HepG2 (cell line): Measurements from ENCODE around the gene CACNA1I. TPM values are rescaled to one million over a fixed set of nuclear protein-coding genes. Genes with fewer than 3 reads are reported as not detected.
A peak's percentile ranks its signal among the peaks of the same experiment; 100 is the strongest.

Source experiments
- CERS6 ChIP-seq: sonication (generic); formaldehyde crosslinking; IDR thresholded peaks from 2 replicates; pipeline ENCODE4 v1.5.0; 2020; ENCODE audit warnings: missing genetic modification reagents
- HNRNPH1 ChIP-seq: fragments of 200-400 bp; formaldehyde crosslinking; optimal IDR thresholded peaks from 2 replicates; pipeline ENCODE3; 2017; ENCODE audit warnings: mild to moderate bottlenecking, low read depth, low read length
- HOXA3 ChIP-seq: sonication (generic); formaldehyde crosslinking; IDR thresholded peaks from 2 replicates; pipeline ENCODE4 v1.5.0; 2020; ENCODE audit warnings: missing genetic modification reagents
- MED8 ChIP-seq: sonication (generic); formaldehyde crosslinking; IDR thresholded peaks from 2 replicates; pipeline ENCODE4 v1.8.1; 2023; ENCODE audit warnings: mild to moderate bottlenecking, missing genetic modification reagents; ENCODE audit not compliant: insufficient replicate concordance
- MZF1 ChIP-seq: sonication (generic); formaldehyde crosslinking; IDR thresholded peaks from 2 replicates; pipeline ENCODE4 v1.8.1; 2023; ENCODE audit warnings: mild to moderate bottlenecking, missing genetic modification reagents, borderline replicate concordance
- NFKB2 ChIP-seq: sonication (generic); formaldehyde crosslinking; IDR thresholded peaks from 2 replicates; pipeline ENCODE4 v1.4.0; 2020; ENCODE audit warnings: missing genetic modification reagents, borderline replicate concordance
- NRL ChIP-seq: sonication (generic); formaldehyde crosslinking; IDR thresholded peaks from 2 replicates; pipeline ENCODE4 v1.5.0; 2020; ENCODE audit warnings: missing genetic modification reagents, mild to moderate bottlenecking, moderate library complexity, borderline replicate concordance
- SOX13 ChIP-seq, 3 experiments: fragments of 450-650 bp in 1 of 3; sonication (generic) in 1 of 3; formaldehyde crosslinking in 1 of 3; IDR thresholded peaks in 2 of 3; conservative IDR thresholded peaks in 1 of 3; 2 replicates each; pipeline versions ENCODE4 v1.5.0 to v1.6.1; 2016 to 2020; ENCODE audit warnings: antibody characterized with exemption in 1 of 3, mild to moderate bottlenecking in 1 of 3, missing compliant biosample characterization in 1 of 3, missing genetic modification reagents in 1 of 3, moderate library complexity in 1 of 3
- ZMYM2 ChIP-seq: sonication (generic); formaldehyde crosslinking; IDR thresholded peaks from 2 replicates; pipeline ENCODE4 v1.8.0; 2022; ENCODE audit warnings: mild to moderate bottlenecking, missing genetic modification reagents
- ZNF563 ChIP-seq: sonication (generic); formaldehyde crosslinking; IDR thresholded peaks from 2 replicates; pipeline ENCODE4 v1.8.0; 2022; ENCODE audit warnings: mild to moderate bottlenecking, moderate library complexity, missing genetic modification reagents
- ZNF589 ChIP-seq: sonication (generic); formaldehyde crosslinking; conservative IDR thresholded peaks from 2 replicates; pipeline ENCODE4 v1.8.0; 2022; ENCODE audit warnings: mild to moderate bottlenecking, moderate library complexity, missing genetic modification reagents
- ZNF670 ChIP-seq: sonication (generic); formaldehyde crosslinking; IDR thresholded peaks from 2 replicates; pipeline ENCODE4 v1.8.0; 2022; ENCODE audit warnings: mild to moderate bottlenecking, missing genetic modification reagents, borderline replicate concordance
- polyA plus RNA-seq, 8 experiments: library from polyadenylated mRNA; depleted of rRNA in 3 of 8; stranded (reverse) in 7 of 8; unstranded in 1 of 8; fragments of >200 nt; fragmentation: Illumina TruSeq in 4 of 8; extraction: Trizol in 4 of 8; gene quantifications; 2 replicates each; pipeline versions ENCODE4 v1.2.1 to v1.2.3, GENCODE V29; 2011 to 2016; ENCODE audit warnings: low read depth in 4 of 8, missing spikeins in 1 of 8, mixed read lengths in 1 of 8; ENCODE audit not compliant: insufficient read depth in 1 of 8
- total RNA-seq, 5 experiments: library from RNA; depleted of rRNA; stranded (reverse); fragments of >200 nt; fragmentation: Illumina TruSeq; extraction: Trizol; gene quantifications; 2 replicates each; pipeline ENCODE4 v1.2.3, GENCODE V29; 2016; ENCODE audit warnings: low read depth in 1 of 5
- TF ChIP-seq, protein P1 (sequence below): sonication (generic); formaldehyde crosslinking; IDR thresholded peaks from 2 replicates; pipeline ENCODE4 v1.5.0; 2020; ENCODE audit warnings: missing genetic modification reagents
- TF ChIP-seq, protein P2 (sequence below): sonication (generic); formaldehyde crosslinking; IDR thresholded peaks from 2 replicates; pipeline ENCODE4 v1.5.1; 2020; ENCODE audit warnings: mild to moderate bottlenecking, missing genetic modification reagents, moderate library complexity
- TF ChIP-seq, protein P3 (sequence below): sonication (generic); formaldehyde crosslinking; IDR thresholded peaks from 2 replicates; pipeline ENCODE4 v1.5.1; 2020; ENCODE audit warnings: mild to moderate bottlenecking, moderate library complexity, missing genetic modification reagents
- TF ChIP-seq, protein P4 (sequence below): sonication (generic); formaldehyde crosslinking; IDR thresholded peaks from 2 replicates; pipeline ENCODE4 v1.4.0; 2020; ENCODE audit warnings: missing genetic modification reagents, borderline replicate concordance

The CACNA1I gene
- total and polyA plus RNA-seq, 2 of the 13 experiments (the other 11 are each of a cell fraction or from before 2014, with no cell fraction given) = not detected

DNA sequence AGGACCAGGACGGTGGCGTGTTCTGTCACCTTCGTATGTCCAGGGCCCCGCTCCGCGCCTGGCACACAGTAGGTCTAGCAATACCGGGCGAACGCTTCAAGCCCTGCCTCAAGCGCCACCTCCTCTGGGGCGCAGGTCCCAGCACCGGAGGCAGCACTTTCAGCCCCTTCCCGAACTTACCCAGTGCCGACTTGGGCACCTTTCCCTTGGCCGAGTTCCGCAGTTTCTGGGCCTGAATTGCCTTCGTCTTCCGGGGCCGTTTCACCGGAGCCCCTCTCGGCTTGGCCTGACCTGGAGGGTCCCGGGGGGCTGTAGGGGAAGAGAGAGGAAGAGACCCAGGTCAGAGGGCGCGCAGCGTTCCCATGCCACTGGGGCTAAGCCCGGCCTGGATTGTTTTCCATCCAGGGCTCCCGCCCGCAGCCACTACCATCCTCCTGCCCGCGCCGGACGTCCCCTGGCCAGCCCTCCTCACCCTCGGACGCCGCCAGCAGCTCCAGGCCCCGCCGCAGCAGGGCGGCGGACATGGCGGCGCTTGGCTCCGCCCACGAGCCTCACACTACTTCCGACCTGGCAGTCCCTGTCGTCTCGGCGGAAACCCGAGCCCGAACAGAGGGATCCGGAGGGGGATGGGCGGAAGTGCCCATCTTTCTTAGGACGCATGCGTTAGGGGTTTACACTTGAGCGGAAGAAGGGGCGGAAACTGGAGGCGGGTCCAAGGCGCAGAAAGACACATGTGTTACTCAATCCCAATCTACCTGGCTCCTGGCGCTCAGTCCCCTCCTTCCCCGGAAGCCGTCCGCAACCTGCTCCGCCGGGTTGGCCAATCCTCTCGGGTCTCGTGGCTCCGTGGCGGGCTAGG, 38.1 kb upstream of the CACNA1I start, which contains the start of gene RPS19BP1 (continued):
- TF ChIP-seq, protein P1, sequence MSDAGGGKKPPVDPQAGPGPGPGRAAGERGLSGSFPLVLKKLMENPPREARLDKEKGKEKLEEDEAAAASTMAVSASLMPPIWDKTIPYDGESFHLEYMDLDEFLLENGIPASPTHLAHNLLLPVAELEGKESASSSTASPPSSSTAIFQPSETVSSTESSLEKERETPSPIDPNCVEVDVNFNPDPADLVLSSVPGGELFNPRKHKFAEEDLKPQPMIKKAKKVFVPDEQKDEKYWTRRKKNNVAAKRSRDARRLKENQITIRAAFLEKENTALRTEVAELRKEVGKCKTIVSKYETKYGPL = peak; percentile 33; the same call in 1 of the 2 replicates
- TF ChIP-seq ZNF670 (CRISPR knock-in tag) (no peak), MZF1 (no peak), ZNF589 (peak; percentile 36; the same call in 1 of the 2 replicates), MED8 (CRISPR knock-in tag) (no peak), CERS6 (CRISPR knock-in tag) (no peak), NFKB2 (peak; percentile 66; the same call in 1 of the 2 replicates), SOX13 (IDR thresholded peaks at IDR 0.05) (no peak), SOX13 (CRISPR knock-in tag; conservative IDR thresholded peaks at IDR 0.05 in 1 of 2, IDR thresholded peaks at IDR 0.05 in 1 of 2) (peak in 1 of 2 experiments; percentile 29; a peak in 1 of 4 replicates), HNRNPH1 (no peak), ZMYM2 (CRISPR knock-in tag) (0 out of 2 replicates have a peak, but pooled peaks have one; percentile 31), ZNF563 (no peak), HOXA3 (CRISPR knock-in tag) (peak; percentile 96), NRL (CRISPR knock-in tag) (peak; percentile 21; the same call in 1 of the 2 replicates)
- TF ChIP-seq, protein P2, sequence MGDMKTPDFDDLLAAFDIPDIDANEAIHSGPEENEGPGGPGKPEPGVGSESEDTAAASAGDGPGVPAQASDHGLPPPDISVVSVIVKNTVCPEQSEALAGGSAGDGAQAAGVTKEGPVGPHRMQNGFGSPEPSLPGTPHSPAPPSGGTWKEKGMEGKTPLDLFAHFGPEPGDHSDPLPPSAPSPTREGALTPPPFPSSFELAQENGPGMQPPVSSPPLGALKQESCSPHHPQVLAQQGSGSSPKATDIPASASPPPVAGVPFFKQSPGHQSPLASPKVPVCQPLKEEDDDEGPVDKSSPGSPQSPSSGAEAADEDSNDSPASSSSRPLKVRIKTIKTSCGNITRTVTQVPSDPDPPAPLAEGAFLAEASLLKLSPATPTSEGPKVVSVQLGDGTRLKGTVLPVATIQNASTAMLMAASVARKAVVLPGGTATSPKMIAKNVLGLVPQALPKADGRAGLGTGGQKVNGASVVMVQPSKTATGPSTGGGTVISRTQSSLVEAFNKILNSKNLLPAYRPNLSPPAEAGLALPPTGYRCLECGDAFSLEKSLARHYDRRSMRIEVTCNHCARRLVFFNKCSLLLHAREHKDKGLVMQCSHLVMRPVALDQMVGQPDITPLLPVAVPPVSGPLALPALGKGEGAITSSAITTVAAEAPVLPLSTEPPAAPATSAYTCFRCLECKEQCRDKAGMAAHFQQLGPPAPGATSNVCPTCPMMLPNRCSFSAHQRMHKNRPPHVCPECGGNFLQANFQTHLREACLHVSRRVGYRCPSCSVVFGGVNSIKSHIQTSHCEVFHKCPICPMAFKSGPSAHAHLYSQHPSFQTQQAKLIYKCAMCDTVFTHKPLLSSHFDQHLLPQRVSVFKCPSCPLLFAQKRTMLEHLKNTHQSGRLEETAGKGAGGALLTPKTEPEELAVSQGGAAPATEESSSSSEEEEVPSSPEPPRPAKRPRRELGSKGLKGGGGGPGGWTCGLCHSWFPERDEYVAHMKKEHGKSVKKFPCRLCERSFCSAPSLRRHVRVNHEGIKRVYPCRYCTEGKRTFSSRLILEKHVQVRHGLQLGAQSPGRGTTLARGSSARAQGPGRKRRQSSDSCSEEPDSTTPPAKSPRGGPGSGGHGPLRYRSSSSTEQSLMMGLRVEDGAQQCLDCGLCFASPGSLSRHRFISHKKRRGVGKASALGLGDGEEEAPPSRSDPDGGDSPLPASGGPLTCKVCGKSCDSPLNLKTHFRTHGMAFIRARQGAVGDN (CRISPR knock-in tag) = peak; percentile 84
- TF ChIP-seq, protein P3, sequence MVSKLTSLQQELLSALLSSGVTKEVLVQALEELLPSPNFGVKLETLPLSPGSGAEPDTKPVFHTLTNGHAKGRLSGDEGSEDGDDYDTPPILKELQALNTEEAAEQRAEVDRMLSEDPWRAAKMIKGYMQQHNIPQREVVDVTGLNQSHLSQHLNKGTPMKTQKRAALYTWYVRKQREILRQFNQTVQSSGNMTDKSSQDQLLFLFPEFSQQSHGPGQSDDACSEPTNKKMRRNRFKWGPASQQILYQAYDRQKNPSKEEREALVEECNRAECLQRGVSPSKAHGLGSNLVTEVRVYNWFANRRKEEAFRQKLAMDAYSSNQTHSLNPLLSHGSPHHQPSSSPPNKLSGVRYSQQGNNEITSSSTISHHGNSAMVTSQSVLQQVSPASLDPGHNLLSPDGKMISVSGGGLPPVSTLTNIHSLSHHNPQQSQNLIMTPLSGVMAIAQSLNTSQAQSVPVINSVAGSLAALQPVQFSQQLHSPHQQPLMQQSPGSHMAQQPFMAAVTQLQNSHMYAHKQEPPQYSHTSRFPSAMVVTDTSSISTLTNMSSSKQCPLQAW = peak; percentile 75
- TF ChIP-seq, protein P4, sequence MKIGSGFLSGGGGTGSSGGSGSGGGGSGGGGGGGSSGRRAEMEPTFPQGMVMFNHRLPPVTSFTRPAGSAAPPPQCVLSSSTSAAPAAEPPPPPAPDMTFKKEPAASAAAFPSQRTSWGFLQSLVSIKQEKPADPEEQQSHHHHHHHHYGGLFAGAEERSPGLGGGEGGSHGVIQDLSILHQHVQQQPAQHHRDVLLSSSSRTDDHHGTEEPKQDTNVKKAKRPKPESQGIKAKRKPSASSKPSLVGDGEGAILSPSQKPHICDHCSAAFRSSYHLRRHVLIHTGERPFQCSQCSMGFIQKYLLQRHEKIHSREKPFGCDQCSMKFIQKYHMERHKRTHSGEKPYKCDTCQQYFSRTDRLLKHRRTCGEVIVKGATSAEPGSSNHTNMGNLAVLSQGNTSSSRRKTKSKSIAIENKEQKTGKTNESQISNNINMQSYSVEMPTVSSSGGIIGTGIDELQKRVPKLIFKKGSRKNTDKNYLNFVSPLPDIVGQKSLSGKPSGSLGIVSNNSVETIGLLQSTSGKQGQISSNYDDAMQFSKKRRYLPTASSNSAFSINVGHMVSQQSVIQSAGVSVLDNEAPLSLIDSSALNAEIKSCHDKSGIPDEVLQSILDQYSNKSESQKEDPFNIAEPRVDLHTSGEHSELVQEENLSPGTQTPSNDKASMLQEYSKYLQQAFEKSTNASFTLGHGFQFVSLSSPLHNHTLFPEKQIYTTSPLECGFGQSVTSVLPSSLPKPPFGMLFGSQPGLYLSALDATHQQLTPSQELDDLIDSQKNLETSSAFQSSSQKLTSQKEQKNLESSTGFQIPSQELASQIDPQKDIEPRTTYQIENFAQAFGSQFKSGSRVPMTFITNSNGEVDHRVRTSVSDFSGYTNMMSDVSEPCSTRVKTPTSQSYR (CRISPR knock-in tag) = peak; percentile 94
